HFFc6 (cell line): Measurements from ENCODE around the gene ABRACL. TPM values are rescaled to one million over a fixed set of nuclear protein-coding genes. Genes with fewer than 3 reads are reported as not detected.

ENCODE experiments used
- DNase-seq: peaks from one replicate; pipeline ENCODE4 v3.0.0-alpha.2; 2018
- H3K27ac Mint-ChIP-seq: 2 replicates; pipeline ENCODE4 v1.8.0; 2020; ENCODE audit warnings: mild to moderate bottlenecking, mixed read lengths
- H3K27me3 Mint-ChIP-seq: 2 replicates; pipeline ENCODE4 v1.8.0; 2021; ENCODE audit warnings: mild to moderate bottlenecking, moderate library complexity, mixed read lengths; ENCODE audit not compliant: insufficient read depth
- H3K36me3 Mint-ChIP-seq: 2 replicates; pipeline ENCODE4 v1.8.0; 2021; ENCODE audit warnings: low read depth, mixed read lengths
- H3K4me1 Mint-ChIP-seq: 2 replicates; pipeline ENCODE4 v1.8.0; 2020; ENCODE audit warnings: low read depth, mixed read lengths
- H3K4me3 Mint-ChIP-seq: 2 replicates; pipeline ENCODE4 v1.8.0; 2020; ENCODE audit warnings: mild to moderate bottlenecking, moderate library complexity, mixed read lengths
- H3K9me3 Mint-ChIP-seq: 2 replicates; pipeline ENCODE4 v1.8.0; 2020; ENCODE audit warnings: mild to moderate bottlenecking, mixed read lengths
- CTCF ChIP-seq: fragments of 200-600 bp; sonication (generic); IDR thresholded peaks from 2 replicates; pipeline ENCODE4 v1.5.0; 2021; ENCODE audit warnings: antibody characterized with exemption, mild to moderate bottlenecking
- total RNA-seq, 6 experiments: library from RNA; stranded (reverse); fragmentation: NEBNext Ultra II Directional; extraction: Animal tissue kit (Norgen Biotek cat#: 25700); gene quantifications; 2 replicates in 1 of 6; 3 replicates in 5 of 6; pipeline ENCODE4 v1.2.3, GENCODE V29; 2021

The ABRACL gene
- total RNA-seq, 6 experiments from 2014 or later: 18.3 to 25.5 (median 22.4) TPM

DNA sequence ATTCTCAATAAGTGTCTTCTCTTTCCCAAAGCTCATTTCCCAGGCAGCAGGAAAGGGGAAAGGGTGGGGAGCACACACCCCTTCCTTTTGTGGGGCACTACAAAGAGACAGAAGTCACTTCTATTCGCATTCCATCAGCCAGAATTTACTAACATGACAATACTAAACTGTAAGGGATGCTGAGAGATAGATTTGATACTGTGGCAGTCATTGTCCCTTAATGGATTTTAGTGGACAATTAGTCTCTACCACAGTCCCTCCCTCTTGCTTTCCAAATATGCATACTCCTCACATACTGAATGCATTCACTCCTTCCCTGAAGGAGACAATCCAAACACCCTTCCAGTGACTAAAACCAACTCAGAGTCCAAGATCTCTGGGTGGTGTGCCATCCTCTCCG lies 50.5 kb downstream of the ABRACL start:
- H3K27me3 Mint-ChIP-seq: peaks cover 17% of the 10 kb centered on the region
- peaks cover 7% of the 10 kb centered on the region; the same call in 1 of the 2 replicates for H3K4me1 Mint-ChIP-seq
- DNase-seq: no peak
- no peak overlapping the region for H3K27ac Mint-ChIP-seq
- H3K36me3 Mint-ChIP-seq: no peaks in the 10 kb centered on the region
- no peak for TF ChIP-seq CTCF
- H3K9me3 Mint-ChIP-seq: no peaks in the 10 kb centered on the region
- no peak overlapping the region for H3K4me3 Mint-ChIP-seq

- TF ChIP-seq CTCF: no peak
- H3K27ac Mint-ChIP-seq: no peak overlapping the region
Measured at GRCh38 chr6:139080255-139080920, 51.8 kb downstream of the ABRACL start.

GRCh38 chr6:139081471-139081870 lies 52.9 kb downstream of the ABRACL start:
- H3K9me3 Mint-ChIP-seq: no peaks in the 10 kb centered on the region
- H3K27me3 Mint-ChIP-seq: peaks cover 18% of the 10 kb centered on the region
- TF ChIP-seq CTCF: no peak
- no peak overlapping the region for H3K27ac Mint-ChIP-seq
- H3K4me3 Mint-ChIP-seq: no peak overlapping the region
- H3K36me3 Mint-ChIP-seq: no peaks in the 10 kb centered on the region
- no peak for DNase-seq
- peaks cover 7% of the 10 kb centered on the region; the same call in 1 of the 2 replicates for H3K4me1 Mint-ChIP-seq

More at GRCh38 chr6:139080255-139080920, 51.8 kb downstream of the ABRACL start:
- Mint-ChIP-seq H3K4me1 (peaks cover 7% of the 10 kb centered on the region; the same call in 1 of the 2 replicates), H3K36me3 (no peaks in the 10 kb centered on the region), H3K4me3 (no peak overlapping the region), H3K27me3 (peaks cover 15% of the 10 kb centered on the region), H3K9me3 (no peaks in the 10 kb centered on the region)
- DNase-seq: no peak

DNA sequence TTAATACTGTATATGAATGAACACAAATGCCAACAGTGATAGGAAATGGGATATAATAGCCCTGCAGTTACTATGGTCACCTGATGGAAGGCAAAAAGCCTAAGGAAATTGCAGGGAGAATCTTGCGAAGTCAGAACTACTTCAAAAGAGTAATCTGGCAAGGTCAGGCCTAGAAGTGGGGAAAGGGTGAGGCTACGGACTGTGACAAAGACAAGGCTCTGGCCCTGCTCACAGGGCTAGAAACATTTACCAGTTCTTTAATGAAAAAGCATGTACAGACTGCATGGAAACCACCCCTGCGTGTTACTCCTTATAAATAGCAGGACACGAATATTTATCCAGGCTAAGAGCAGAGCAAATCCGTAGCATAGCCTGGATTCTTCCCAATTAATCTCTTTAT lies 53.8 kb downstream of the ABRACL start:
- Mint-ChIP-seq H3K27me3 (peaks cover 20% of the 10 kb centered on the region), H3K4me1 (peaks cover 7% of the 10 kb centered on the region; the same call in 1 of the 2 replicates), H3K27ac (no peak overlapping the region), H3K4me3 (no peak overlapping the region), H3K36me3 (no peaks in the 10 kb centered on the region), H3K9me3 (no peaks in the 10 kb centered on the region)
- DNase-seq: no peak
- no peak for TF ChIP-seq CTCF

GRCh38 chr6:139091826-139092225 lies 63.3 kb downstream of the ABRACL start:
- no peak overlapping the region for H3K4me3 Mint-ChIP-seq
- TF ChIP-seq CTCF: no peak
- H3K9me3 Mint-ChIP-seq: no peaks in the 10 kb centered on the region
- H3K36me3 Mint-ChIP-seq: no peaks in the 10 kb centered on the region
- H3K27me3 Mint-ChIP-seq: peaks cover 9% of the 10 kb centered on the region
- no peak overlapping the region for H3K27ac Mint-ChIP-seq
- no peak for DNase-seq
- H3K4me1 Mint-ChIP-seq: no peaks in the 10 kb centered on the region

Other genes starting within 250 kb of the ABRACL start
- not detected for gene ECT2L, start 232.7 kb upstream of the ABRACL start, total RNA-seq
- 10 to 100 TPM; 21.1 to 29.9 (median 26.2) TPM for gene REPS1, start 40.5 kb upstream of the ABRACL start, total RNA-seq
- gene HECA, start 106.3 kb downstream of the ABRACL start, total RNA-seq: 10 to 100 TPM in 5 of 6 experiments, 1 to 10 TPM in 1; 9.7 to 13.1 (median 11.9) TPM